ENCODE results near the gene RAB17.

- TF ChIP-seq CTCF (IDR thresholded peaks at IDR 0.05; ENCODE audit: low read length): no peak
- TF ChIP-seq EZH2 (IDR thresholded peaks at IDR 0.05; ENCODE audit: borderline replicate concordance, low read length): no peak
Measured at GRCh38 chr2:237527766-237528165, 62.8 kb downstream of the RAB17 start.
